Loucy (cell line): ENCODE measurements around the gene LCE2D.
A peak's percentile ranks its signal among the peaks of the same experiment; 100 is the strongest.

Experiments used
- EZH2phosphoT487 ChIP-seq: fragments of 200-600 bp; IDR thresholded peaks from 2 replicates; pipeline ENCODE4 v1.6.1; 2018; ENCODE audit warnings: antibody characterized with exemption, mild to moderate bottlenecking, moderate library complexity, borderline replicate concordance
- TF ChIP-seq, protein P1 (sequence below): fragments of 200-600 bp; sonication (generic); conservative IDR thresholded peaks from 2 replicates; pipeline ENCODE4 v1.5.1; 2014; ENCODE audit warnings: mild to moderate bottlenecking, antibody characterized with exemption, low read length

DNA sequence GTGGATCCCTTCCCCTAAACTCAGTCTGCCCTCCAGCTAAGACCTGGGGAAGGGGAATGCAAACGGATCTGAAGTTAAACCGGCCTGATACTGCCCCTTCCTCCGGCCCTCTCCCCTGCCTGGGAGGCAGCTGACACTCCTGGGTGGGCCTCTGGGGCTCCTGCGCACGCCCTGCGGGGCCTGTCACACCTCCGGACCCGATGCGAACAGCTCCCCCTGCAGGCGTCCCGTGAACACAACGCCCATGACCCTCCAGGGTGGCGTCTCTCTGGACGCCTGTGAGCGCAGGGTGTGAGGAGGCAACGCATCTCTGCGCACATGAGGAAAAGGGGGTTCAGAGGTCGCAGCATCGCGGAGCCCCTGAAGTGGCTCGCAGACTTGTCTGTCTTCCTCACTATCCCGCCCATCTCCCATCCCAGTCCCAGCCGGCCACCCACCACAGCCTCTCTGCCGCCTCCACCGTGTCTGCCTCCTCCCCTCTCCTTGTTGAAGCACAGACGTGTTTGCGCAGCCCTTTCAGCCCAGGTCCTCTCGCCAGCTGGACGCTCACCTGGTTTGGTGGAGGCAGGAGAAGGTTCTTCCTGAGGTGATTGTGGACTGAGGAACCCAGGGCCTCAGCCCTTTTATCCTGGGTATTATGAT is 39.9 kb upstream of the LCE2D start:
- TF ChIP-seq, protein P1, sequence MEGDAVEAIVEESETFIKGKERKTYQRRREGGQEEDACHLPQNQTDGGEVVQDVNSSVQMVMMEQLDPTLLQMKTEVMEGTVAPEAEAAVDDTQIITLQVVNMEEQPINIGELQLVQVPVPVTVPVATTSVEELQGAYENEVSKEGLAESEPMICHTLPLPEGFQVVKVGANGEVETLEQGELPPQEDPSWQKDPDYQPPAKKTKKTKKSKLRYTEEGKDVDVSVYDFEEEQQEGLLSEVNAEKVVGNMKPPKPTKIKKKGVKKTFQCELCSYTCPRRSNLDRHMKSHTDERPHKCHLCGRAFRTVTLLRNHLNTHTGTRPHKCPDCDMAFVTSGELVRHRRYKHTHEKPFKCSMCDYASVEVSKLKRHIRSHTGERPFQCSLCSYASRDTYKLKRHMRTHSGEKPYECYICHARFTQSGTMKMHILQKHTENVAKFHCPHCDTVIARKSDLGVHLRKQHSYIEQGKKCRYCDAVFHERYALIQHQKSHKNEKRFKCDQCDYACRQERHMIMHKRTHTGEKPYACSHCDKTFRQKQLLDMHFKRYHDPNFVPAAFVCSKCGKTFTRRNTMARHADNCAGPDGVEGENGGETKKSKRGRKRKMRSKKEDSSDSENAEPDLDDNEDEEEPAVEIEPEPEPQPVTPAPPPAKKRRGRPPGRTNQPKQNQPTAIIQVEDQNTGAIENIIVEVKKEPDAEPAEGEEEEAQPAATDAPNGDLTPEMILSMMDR = peak; percentile 44; the same call in 1 of the 2 replicates
- no peak for TF ChIP-seq EZH2phosphoT487
